T1000 (cell line): Measurements from ENCODE around the gene ENDOU.
"Not testable (repeated sequence)": the region's sequence is repeated elsewhere in the genome, so short reads cannot be mapped to it uniquely, and the experiment has no call there.

Source experiments
- DNase-seq: peaks from one replicate; lab custom pipeline; 2025; ENCODE audit warnings: mixed read lengths; lab: John Stamatoyannopoulos, UW

ENDOU gene

GRCh38 chr12:47686645-47687240 is 38.5 kb downstream of the ENDOU start:
- DNase-seq = no peak

- DNase-seq = no peak
Measured at GRCh38 chr12:47679785-47680184, 45.5 kb downstream of the ENDOU start.

- DNase-seq = no peak
Measured at GRCh38 chr12:47672068-47672467, 53.2 kb downstream of the ENDOU start.

GRCh38 chr12:47667935-47668334 is 57.4 kb downstream of the ENDOU start:
- not testable (repeated sequence) for DNase-seq
